ENCODE data around the gene WNT10A. TPM values are rescaled to one million over a fixed set of nuclear protein-coding genes. Genes with fewer than 3 reads are reported as not detected.
A peak's percentile ranks its signal among the peaks of the same experiment; 100 is the strongest.

WNT10A gene
- total and polyA plus RNA-seq, 10 of the 15 experiments (the other 5 are each of a cell fraction or from before 2014, with no cell fraction given), result 0.61 to 45.0 (median 6.9) TPM

- TF ChIP-seq, protein P1, sequence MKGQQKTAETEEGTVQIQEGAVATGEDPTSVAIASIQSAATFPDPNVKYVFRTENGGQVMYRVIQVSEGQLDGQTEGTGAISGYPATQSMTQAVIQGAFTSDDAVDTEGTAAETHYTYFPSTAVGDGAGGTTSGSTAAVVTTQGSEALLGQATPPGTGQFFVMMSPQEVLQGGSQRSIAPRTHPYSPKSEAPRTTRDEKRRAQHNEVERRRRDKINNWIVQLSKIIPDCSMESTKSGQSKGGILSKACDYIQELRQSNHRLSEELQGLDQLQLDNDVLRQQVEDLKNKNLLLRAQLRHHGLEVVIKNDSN (IDR thresholded peaks at IDR 0.05; ENCODE audit: borderline replicate concordance, extremely low read length, insufficient read depth, low read depth, low read length), result no peak
- TF ChIP-seq SP1 (IDR thresholded peaks at IDR 0.05; ENCODE audit: low read depth, low read length) (peak; percentile 15), TCF7 (IDR thresholded peaks at IDR 0.05; ENCODE audit: borderline replicate concordance) (no peak), MTA2 (IDR thresholded peaks at IDR 0.05; ENCODE audit: low read depth) (peak; percentile 46; the same call in 1 of the 2 replicates), NFYA (IDR thresholded peaks at IDR 0.05; ENCODE audit: borderline replicate concordance, low read depth, low read length) (no peak), ZNF207 (IDR thresholded peaks at IDR 0.05; ENCODE audit: borderline replicate concordance) (peak; percentile 69; the same call in 1 of the 2 replicates), RAD21 (IDR thresholded peaks at IDR 0.05; ENCODE audit: insufficient read depth, low read depth, low read length) (peak; percentile 94), KAT2A (conservative IDR thresholded peaks at IDR 0.05; ENCODE audit: control insufficient read depth, low read depth, low read length) (no peak), SKIL (IDR thresholded peaks at IDR 0.05; ENCODE audit: low read depth, poor library complexity, severe bottlenecking) (peak; percentile 16), SMC3 (IDR thresholded peaks at IDR 0.05; ENCODE audit: borderline replicate concordance, low read length) (peak; percentile 97), SREBF2 (IDR thresholded peaks at IDR 0.05; ENCODE audit: low read length) (no peak), IRF3 (IDR thresholded peaks at IDR 0.05) (no peak), BACH1 (IDR thresholded peaks at IDR 0.05; ENCODE audit: borderline replicate concordance) (peak; percentile 71; the same call in 1 of the 2 replicates), STAT1 (conservative IDR thresholded peaks at IDR 0.05) (peak; percentile 84; the same call in 1 of the 2 replicates), MYC (IDR thresholded peaks at IDR 0.05; ENCODE audit: insufficient read depth, insufficient read length, insufficient replicate concordance, low read length, severe bottlenecking) (no peak)
- TF ChIP-seq, protein P2, sequence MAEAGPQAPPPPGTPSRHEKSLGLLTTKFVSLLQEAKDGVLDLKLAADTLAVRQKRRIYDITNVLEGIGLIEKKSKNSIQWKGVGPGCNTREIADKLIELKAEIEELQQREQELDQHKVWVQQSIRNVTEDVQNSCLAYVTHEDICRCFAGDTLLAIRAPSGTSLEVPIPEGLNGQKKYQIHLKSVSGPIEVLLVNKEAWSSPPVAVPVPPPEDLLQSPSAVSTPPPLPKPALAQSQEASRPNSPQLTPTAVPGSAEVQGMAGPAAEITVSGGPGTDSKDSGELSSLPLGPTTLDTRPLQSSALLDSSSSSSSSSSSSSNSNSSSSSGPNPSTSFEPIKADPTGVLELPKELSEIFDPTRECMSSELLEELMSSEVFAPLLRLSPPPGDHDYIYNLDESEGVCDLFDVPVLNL (IDR thresholded peaks at IDR 0.05; ENCODE audit: low read depth, low read length), result peak; percentile 24; the same call in 1 of the 2 replicates
- TF ChIP-seq, protein P3, sequence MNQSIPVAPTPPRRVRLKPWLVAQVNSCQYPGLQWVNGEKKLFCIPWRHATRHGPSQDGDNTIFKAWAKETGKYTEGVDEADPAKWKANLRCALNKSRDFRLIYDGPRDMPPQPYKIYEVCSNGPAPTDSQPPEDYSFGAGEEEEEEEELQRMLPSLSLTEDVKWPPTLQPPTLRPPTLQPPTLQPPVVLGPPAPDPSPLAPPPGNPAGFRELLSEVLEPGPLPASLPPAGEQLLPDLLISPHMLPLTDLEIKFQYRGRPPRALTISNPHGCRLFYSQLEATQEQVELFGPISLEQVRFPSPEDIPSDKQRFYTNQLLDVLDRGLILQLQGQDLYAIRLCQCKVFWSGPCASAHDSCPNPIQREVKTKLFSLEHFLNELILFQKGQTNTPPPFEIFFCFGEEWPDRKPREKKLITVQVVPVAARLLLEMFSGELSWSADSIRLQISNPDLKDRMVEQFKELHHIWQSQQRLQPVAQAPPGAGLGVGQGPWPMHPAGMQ (IDR thresholded peaks at IDR 0.05; ENCODE audit: borderline replicate concordance), result no peak
These were observed 17.6 kb downstream of the WNT10A start (continued) for GRCh38 chr2:218898109-218898878.

All from GM12878 (cell line).